CD4-positive, alpha-beta T cell (primary cell): Measurements from ENCODE around the gene AKT2. TPM values are rescaled to one million over a fixed set of nuclear protein-coding genes. Genes with fewer than 3 reads are reported as not detected.

Experiments
- ATAC-seq: fragments of 200-7000 bp; cut with Tn5 transposase; one replicate; pipeline ENCODE4 v1.10.0; 2022; ENCODE audit warnings: mild to moderate bottlenecking; ENCODE audit not compliant: poor library complexity
- CTCF ChIA-PET: fragments of 350-600 bp; sonication (Branson Sonifier 250); formaldehyde crosslinking; loops from one replicate; lab custom pipeline; 2021; ENCODE audit warnings: antibody characterized with exemption, inconsistent platforms; lab: Charles Lee
- POLR2A ChIA-PET: fragments of 350-600 bp; sonication (Branson Sonifier 250); formaldehyde crosslinking; loops from one replicate; lab custom pipeline; 2021; ENCODE audit warnings: antibody characterized with exemption, inconsistent platforms; lab: Charles Lee
- DNase-seq, 14 experiments: peaks; one replicate each; pipeline ENCODE4 v3.0.0-alpha.2; 2013 to 2020; ENCODE audit warnings: mixed read lengths in 2 of 14
- H3K27ac ChIP-seq, 2 donors: one replicate each; pipeline versions ENCODE4 v1.5.1 to v1.7.0; 2013; ENCODE audit warnings: low read length in 2 of 2, low read depth in 1 of 2, mild to moderate bottlenecking in 1 of 2
- H3K27me3 ChIP-seq, 2 experiments: 1 replicate in 1 of 2; 2 replicates in 1 of 2; pipeline versions ENCODE4 v1.6.1 to v1.7.0; 2013; ENCODE audit warnings: low read length in 2 of 2, control low read depth in 1 of 2, mild to moderate bottlenecking in 1 of 2, moderate library complexity in 1 of 2; ENCODE audit not compliant: insufficient read depth in 2 of 2, control insufficient read depth in 1 of 2
- H3K36me3 ChIP-seq: one replicate; pipeline ENCODE4 v1.6.1; 2013; ENCODE audit warnings: low read length, control low read depth; ENCODE audit not compliant: insufficient read depth
- H3K4me1 ChIP-seq: one replicate; pipeline ENCODE4 v1.6.1; 2013; ENCODE audit warnings: low read length, control low read depth; ENCODE audit not compliant: insufficient read depth
- H3K4me3 ChIP-seq: one replicate; pipeline ENCODE4 v1.5.1; 2013; ENCODE audit warnings: mild to moderate bottlenecking, low read length, moderate library complexity
- H3K9me3 ChIP-seq, 2 experiments: 1 replicate in 1 of 2; 2 replicates in 1 of 2; pipeline versions ENCODE4 v1.6.1 to v1.7.0; 2013; ENCODE audit warnings: low read length in 2 of 2, mild to moderate bottlenecking in 2 of 2, control low read depth in 1 of 2, moderate library complexity in 1 of 2; ENCODE audit not compliant: control insufficient read depth in 1 of 2, insufficient read depth in 1 of 2
- H3K27ac Mint-ChIP-seq: one replicate; pipeline ENCODE4 v1.8.0; 2020; ENCODE audit warnings: mixed read lengths
- H3K27me3 Mint-ChIP-seq: one replicate; pipeline ENCODE4 v1.8.0; 2021; ENCODE audit warnings: mixed read lengths
- H3K36me3 Mint-ChIP-seq: one replicate; pipeline ENCODE4 v1.8.0; 2021; ENCODE audit warnings: low read depth, mixed read lengths
- H3K4me1 Mint-ChIP-seq: one replicate; pipeline ENCODE4 v1.8.0; 2021; ENCODE audit warnings: low read depth, mixed read lengths
- H3K4me3 Mint-ChIP-seq: one replicate; pipeline ENCODE4 v1.8.0; 2020; ENCODE audit warnings: mild to moderate bottlenecking, mixed read lengths
- H3K9me3 Mint-ChIP-seq: one replicate; pipeline ENCODE4 v1.8.0; 2020; ENCODE audit warnings: mixed read lengths
- intact Hi-C, 2 experiments: fragments of 100-400 bp; cut with DNase I in 1 of 2; cut with micrococcal nuclease in 1 of 2; formaldehyde crosslinking; loops; one replicate each; pipeline versions ENCODE4 v1.15.1 to v1.9.0; 2023 to 2025; cut with DNase I, micrococcal nuclease
- total RNA-seq, 174 experiments: library from RNA in 2 of 174; stranded (reverse) in 2 of 174; gene quantifications; one replicate each; pipeline ENCODE4 v1.2.3 and lab custom pipeline; 2021 to 2026
- TF ChIP-seq, protein P1 (sequence below): fragments of 200-600 bp; IDR thresholded peaks from one replicate; pipeline ENCODE4 v1.8.0; 2022; ENCODE audit warnings: antibody characterized with exemption, mild to moderate bottlenecking

AKT2 gene
- total RNA-seq, 2 experiments from 2014 or later = 197 to 199 TPM

DNA sequence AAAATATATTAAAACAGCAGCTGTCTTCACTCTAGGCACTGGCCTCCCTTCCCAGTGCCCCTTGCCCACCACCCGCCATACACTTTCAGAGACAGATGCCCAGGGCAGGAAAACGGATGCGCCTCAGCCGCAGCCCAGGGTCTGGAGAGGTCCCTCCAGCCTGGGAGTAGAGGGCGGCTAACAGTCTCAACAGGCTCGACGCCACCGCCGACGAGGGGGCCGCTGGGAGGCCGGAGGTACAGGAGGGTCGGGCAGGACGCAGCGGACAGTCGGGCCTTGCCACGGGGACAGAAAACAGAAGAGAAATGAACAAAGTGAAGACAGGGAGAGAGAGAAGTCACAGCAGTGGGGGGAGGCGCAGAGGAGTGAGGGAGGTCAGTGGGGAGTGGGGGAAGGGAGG, 35.9 kb upstream of the AKT2 start:
- Histone ChIP-seq H3K36me3 (peaks cover 52% of the 10 kb centered on the region), H3K9me3 (no peaks in the 10 kb centered on the region), H3K4me3 (no peak overlapping the region), H3K27me3 (no peaks in the 10 kb centered on the region), H3K27ac (no peak overlapping the region), H3K4me1 (no peaks in the 10 kb centered on the region)
- Mint-ChIP-seq H3K27ac (no peak overlapping the region), H3K36me3 (peaks cover 68% of the 10 kb centered on the region), H3K27me3 (no peaks in the 10 kb centered on the region), H3K4me1 (no peaks in the 10 kb centered on the region), H3K4me3 (no peak overlapping the region), H3K9me3 (no peaks in the 10 kb centered on the region)
- CTCF ChIA-PET = no interaction called here
- TF ChIP-seq, protein P1, sequence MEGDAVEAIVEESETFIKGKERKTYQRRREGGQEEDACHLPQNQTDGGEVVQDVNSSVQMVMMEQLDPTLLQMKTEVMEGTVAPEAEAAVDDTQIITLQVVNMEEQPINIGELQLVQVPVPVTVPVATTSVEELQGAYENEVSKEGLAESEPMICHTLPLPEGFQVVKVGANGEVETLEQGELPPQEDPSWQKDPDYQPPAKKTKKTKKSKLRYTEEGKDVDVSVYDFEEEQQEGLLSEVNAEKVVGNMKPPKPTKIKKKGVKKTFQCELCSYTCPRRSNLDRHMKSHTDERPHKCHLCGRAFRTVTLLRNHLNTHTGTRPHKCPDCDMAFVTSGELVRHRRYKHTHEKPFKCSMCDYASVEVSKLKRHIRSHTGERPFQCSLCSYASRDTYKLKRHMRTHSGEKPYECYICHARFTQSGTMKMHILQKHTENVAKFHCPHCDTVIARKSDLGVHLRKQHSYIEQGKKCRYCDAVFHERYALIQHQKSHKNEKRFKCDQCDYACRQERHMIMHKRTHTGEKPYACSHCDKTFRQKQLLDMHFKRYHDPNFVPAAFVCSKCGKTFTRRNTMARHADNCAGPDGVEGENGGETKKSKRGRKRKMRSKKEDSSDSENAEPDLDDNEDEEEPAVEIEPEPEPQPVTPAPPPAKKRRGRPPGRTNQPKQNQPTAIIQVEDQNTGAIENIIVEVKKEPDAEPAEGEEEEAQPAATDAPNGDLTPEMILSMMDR = no peak
- intact Hi-C loops = no loop called here
- ATAC-seq = no peak
- POLR2A ChIA-PET = no interaction called here
- no peak for DNase-seq

DNA sequence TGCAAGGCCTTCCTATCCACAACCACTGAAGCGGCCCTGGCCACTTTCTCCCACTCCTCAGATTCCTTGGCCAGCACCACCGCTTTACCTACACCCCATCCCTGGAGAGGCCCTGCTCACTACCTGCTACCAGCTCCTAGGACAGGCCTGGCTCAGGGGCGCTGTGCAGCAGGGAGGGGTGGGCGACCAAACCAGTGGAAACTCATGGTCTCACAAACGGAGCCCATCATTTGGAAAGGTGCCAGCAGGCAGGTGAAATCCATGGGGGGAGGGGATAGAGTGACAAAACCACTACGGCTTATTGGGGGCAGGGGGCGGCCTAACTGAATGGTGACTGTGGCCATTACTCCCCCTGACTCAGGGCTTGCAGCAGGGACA, 35.4 kb upstream of the AKT2 start:
- ATAC-seq (no peak), DNase-seq (no peak)
- H3K4me3 ChIP-seq = no peak overlapping the region
- intact Hi-C loops = no loop called here
- H3K27ac ChIP-seq = no peak overlapping the region
- Mint-ChIP-seq H3K27ac (no peak overlapping the region), H3K4me3 (no peak overlapping the region), H3K9me3 (no peaks in the 10 kb centered on the region), H3K36me3 (peaks cover 63% of the 10 kb centered on the region), H3K27me3 (no peaks in the 10 kb centered on the region), H3K4me1 (no peaks in the 10 kb centered on the region)
- no peaks in the 10 kb centered on the region for H3K27me3 ChIP-seq
- ChIA-PET POLR2A (no interaction called here), CTCF (no interaction called here)
- no peaks in the 10 kb centered on the region for H3K9me3 ChIP-seq
- H3K36me3 ChIP-seq = peaks cover 46% of the 10 kb centered on the region
- TF ChIP-seq, protein P1 = no peak
- H3K4me1 ChIP-seq = no peaks in the 10 kb centered on the region

DNA sequence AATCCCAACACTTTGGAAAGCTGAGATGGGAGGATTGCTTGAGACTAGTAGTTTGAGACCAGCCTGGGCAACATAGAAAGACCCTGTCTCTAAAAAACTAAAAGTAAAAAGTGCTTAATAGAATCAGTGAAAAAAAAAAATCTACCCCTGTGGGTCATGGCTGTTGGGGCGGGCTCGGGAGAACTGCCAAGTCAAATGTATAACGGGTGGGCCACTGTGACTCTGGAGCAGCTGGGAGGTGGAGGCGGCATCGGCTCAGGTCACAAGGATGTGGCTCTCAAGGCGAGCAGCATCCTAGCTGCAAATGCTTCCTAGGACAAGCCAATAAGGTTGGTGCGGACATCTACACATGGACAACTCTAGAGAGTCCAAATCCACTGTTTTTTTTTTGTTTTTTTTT, 32.2 kb upstream of the AKT2 start:
- H3K36me3 Mint-ChIP-seq = peaks cover 31% of the 10 kb centered on the region
- Histone ChIP-seq H3K4me1 (no peaks in the 10 kb centered on the region), H3K27me3 (no peaks in the 10 kb centered on the region), H3K36me3 (peaks cover 24% of the 10 kb centered on the region), H3K27ac (no peak overlapping the region), H3K4me3 (no peak overlapping the region), H3K9me3 (peaks cover 0 to 2% of the 10 kb centered on the region in 2 experiments)
- ChIA-PET CTCF (interaction anchor here (0.5 kb wide), 1 partner anchor 877 kb away, joined by 3 read pairs; no protein-coding TSS in a partner anchor), POLR2A (no interaction called here)
- TF ChIP-seq, protein P1 = no peak
- H3K9me3 Mint-ChIP-seq = no peaks in the 10 kb centered on the region
- H3K4me1 Mint-ChIP-seq = no peaks in the 10 kb centered on the region
- ATAC-seq (no peak), DNase-seq (no peak)
- H3K27me3 Mint-ChIP-seq = no peaks in the 10 kb centered on the region
- H3K27ac Mint-ChIP-seq = no peak overlapping the region
- no peak overlapping the region for H3K4me3 Mint-ChIP-seq
- intact Hi-C loops = loop anchor here in 1 of 2 experiments (5.0 kb wide), 1 partner anchor 60 kb away; no protein-coding TSS in a partner anchor
